Measurements from ENCODE around the gene MEAF6.

MEAF6 gene

DNA sequence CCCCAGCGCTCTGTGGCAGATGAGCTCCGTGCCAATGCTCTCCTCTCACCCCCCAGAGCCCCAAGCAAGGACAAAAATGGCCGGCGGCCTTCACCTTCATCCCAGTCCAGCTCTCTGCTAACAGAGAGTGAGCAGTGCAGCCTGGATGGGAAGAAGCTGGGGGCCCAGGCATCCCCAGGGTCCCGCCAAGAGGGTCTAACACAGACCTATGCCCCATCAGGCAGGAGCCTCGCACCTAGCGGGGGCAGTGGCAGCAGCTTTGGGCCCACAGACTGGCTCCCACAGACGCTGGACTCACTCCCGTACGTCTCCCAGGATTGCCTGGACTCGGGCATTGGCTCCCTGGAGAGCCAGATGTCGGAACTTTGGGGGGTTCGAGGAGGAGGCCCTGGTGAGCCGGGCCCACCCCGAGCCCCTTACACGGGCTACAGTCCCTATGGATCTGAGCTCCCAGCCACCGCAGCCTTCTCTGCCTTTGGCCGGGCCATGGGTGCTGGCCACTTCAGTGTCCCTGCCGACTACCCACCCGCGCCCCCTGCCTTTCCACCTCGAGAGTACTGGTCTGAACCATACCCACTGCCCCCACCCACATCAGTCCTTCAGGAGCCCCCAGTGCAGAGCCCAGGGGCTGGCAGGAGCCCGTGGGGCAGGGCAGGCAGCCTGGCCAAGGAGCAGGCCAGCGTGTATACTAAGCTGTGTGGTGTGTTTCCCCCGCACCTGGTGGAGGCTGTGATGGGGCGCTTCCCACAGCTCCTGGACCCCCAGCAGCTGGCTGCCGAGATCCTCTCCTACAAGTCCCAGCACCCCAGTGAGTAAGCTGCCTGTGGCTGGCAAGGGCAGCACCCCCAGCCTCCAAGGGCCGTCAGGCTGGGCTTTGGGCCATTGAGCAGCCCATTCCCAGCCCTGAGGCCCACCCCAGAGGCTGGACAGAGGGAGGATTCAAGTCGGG lies 31.5 kb downstream of the MEAF6 start:
- DNase-seq, result no peak

DNA sequence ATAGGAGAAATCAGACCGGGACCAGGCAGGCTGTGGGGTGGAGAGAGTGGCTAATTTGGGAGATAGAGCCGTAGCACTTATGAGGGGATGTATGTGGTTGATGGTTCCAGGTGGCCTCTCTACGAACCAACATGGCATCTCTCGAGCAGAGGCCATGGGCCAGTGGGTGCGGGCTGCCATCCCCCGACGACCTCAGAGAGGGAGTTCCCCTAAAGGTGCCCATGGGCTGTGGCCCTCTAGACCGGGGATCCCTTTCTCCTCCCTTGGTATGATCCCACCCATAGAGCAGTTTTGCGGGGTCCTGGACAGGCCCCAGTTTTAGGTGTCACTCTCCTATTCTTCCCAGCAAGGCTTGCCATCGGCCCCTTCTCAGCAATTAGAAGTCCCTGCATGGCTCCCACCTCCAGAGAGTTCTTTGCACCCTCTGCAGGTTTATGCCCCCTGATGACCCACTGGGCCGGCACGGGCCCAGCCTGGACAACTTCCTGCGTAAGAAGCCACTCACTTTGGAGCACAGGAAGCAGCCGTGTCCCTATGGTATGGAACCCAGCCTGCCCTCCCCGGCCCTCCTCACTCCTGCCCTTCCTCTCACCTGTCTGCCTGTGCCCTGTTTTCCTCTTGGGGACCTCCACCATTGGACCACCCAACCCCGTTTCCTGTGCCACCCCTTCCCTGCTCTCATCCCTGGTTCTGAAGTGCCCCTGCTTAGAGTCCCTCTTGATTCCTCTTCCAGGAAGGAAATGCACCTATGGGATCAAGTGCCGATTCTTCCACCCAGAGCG lies 32.4 kb downstream of the MEAF6 start:
- no peak for DNase-seq

DNA sequence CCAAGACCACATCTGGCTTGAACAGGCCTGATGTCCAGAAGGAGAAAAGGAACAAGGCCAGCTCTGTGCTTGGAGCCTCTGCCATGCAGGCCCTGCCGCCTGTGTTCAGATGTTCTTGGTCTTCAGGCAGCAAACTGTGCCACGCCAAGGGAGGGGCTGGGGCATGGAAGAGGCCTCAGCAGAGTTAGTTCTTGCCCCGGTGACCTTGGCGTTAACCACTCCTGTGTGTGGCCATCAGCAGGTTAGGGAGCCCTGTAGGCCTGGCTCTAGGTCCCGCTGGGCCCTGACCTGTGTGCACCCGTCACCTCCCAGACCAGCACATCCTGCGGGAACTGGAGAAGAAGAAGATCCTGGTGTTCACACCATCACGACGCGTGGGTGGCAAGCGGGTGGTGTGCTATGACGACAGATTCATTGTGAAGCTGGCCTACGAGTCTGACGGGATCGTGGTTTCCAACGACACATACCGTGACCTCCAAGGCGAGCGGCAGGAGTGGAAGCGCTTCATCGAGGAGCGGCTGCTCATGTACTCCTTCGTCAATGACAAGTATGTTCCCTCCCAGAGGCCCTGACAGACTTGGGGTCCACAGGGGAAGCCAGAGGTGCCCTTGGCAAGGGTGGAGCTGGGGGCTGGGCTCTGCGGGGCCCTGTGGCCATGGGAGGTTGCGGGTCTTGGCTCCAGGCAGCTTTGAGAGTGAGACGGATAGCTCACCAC lies 33.1 kb downstream of the MEAF6 start:
- no peak for DNase-seq

DNA sequence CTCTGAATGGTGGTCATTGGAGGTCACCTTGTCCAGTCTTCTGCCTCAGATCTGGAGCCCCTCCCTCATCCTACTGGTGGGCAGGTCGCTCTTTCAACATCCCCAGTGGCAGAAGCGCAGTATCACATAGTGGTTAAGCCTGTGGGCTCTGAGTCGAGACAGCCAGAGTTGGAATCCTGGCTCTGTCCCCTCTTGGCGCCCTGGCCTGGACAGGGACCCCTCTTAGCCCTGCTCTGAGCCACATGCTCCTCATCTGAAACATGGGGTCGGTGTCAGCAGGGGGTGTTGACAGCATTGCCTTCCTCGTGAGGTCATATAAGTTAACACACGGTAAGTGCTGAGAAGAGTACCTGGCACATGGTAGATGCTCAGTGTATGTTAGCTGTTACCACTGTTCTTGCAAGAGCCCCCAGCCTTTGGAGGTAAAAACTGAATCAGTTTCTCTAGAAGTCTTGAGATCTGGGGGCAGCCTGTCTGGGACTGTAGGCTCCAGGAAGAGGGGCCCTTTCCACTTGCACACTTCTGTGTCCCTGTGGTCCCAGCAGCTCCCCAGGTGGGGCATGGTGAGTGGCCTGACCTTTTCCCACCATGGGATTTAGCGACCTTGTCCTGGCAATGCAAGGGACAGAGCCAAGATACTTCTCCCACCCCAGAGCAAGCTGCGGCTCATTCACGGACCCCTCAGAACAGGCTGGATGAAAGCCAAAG lies 33.8 kb downstream of the MEAF6 start:
- DNase-seq, result no peak

DNA sequence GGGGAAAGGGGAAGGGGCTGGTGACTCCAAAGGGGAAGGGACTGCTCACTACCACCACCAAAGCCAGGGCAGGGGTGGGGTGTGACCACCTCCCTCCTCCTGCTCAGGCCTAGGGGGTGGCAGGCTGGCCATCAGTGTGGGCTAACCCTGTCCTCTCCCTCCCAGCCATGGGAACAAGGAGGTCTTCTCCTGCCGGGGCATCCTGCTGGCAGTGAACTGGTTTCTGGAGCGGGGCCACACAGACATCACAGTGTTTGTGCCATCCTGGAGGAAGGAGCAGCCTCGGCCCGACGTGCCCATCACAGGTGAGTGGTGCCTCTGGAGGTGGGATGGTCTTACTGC lies 34.5 kb downstream of the MEAF6 start:
- DNase-seq, result no peak

DNA sequence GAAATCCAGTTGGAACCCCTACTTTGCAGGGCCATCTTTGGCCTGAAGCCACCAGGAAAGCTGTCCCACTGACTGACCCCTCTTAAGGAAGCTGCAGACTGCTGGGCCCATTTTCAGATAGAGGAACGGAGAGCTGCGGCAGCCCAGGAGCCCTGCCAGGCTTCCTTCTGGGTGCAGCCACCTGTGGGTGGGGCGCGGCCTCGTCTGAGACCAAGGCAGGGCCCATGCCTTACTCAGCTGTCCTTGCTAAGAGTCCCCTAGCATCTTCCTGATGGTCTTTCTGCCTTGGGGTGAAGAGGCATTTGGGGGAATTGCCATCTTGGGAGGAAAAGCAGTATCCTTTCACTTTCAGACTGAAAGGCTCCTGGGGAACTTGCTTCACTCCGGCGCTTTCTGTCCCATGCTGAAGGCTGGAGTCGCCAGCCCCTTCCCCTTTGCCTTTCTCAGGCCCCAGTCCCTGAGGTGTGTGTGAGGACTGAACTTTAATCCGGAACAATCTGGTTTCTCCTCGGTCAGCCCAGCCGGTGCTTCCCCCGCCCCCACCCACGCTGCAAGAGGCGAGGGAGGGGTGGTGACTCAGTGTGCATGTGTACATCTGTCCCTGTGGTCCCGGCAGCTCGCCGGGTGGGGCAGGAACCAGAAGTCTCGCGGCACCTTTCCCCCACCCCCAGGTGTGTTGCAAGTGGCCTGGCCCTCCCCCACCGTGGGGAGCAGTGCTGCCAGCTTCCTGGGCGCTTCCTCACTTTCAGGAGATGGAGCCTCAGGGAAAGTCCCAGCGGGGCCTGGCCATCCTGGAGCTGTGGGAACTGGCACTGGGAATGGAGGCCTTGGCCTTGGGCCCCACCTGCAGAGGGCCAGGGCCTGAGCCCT lies 35.1 kb downstream of the MEAF6 start:
- DNase-seq, result peak; percentile 90

DNA sequence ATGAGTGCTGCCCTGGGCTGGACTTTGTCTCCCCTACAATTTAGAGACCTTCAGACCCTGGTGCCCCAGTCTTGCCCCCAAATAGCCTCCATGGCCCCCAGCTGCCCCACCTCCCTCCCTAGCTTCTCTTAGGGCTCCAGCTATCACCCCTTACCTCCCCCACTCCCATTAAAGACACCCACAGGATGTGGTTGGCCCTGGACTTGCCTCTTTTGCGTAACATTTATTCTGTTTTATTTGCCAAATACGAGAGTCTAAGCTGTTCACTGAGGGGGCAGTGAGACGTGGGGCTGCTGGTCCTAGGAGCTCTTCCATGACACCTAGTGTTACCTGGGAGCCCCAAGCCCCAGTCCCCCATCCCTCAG lies 35.7 kb downstream of the MEAF6 start:
- DNase-seq, result peak; percentile 59

DNA sequence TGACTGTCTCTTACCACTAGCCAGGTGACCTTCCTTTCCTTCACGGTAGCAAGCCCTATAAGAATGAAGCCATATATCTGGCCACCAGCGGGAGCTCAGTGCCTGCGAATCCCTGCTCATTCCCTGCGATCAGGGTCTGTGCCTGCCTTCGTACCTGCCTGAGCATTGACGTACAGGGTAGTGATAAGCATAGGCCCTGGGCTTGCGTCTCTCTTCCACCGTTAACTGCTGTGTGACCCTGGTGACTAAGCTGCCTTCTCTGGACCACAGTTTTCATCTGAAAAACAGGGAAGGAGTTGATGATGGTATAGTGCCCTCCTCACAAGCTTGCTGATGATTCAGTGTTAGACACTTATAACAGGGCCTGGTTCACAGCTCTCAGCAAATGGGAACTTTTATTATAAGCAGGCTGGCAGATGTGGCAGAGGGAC lies 36.1 kb downstream of the MEAF6 start:
- no peak for DNase-seq

DNA sequence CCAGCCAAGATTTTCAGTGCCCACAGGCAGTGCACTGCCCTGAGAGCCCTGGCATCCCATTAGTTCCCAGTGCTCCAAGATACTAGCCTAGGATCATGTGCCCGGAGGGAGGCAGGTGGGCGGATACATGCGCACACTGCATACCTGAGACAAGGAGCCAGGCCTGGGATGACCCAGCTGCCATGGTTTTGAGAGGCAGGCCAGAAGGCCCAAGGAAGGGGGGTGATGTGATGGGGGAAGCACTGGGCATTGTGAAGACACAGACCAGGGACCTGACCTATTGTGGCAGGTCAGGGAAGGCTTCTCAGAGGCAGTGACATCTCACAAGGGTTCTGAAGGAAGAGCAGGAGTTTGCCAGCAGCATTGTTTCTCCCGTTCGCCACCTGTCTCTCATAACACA lies 36.6 kb downstream of the MEAF6 start:
- no peak for DNase-seq

DNA sequence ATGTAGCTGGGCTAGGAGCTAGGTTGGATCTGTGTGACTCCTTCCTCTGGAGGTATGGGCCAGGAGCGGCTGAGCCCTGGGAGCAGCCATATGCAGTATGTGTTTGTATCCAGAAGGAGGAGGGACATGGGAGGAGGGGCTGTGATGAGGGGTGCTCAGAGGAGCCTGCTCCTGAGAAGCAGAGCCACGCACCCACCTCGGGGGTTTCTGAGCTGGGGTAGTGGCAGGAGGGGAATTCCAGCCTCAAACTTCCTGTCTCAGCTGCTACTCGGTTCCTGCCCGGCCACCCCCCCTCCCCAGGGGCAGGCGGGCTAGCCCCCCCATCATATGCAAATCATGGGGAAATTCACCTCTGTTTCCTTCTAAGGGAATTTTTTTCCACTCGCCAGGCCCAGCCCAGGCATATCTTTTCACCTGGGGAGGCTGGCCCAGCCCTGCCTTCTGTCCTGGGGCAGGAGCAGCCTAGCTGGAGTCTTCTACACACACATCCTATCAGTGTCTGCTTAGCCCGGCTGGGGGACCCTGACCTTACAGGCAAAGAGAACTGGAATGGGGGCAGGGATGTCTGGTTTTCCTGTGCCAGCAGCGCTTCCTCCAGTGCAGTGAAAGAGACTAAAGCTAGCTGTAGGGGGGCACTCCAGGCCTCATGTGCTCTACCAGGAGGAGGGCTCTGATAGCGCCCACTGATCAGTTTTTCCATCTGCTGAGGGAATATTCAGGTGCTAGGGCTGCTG lies 37.2 kb downstream of the MEAF6 start:
- peak; percentile 90 for DNase-seq

DNA sequence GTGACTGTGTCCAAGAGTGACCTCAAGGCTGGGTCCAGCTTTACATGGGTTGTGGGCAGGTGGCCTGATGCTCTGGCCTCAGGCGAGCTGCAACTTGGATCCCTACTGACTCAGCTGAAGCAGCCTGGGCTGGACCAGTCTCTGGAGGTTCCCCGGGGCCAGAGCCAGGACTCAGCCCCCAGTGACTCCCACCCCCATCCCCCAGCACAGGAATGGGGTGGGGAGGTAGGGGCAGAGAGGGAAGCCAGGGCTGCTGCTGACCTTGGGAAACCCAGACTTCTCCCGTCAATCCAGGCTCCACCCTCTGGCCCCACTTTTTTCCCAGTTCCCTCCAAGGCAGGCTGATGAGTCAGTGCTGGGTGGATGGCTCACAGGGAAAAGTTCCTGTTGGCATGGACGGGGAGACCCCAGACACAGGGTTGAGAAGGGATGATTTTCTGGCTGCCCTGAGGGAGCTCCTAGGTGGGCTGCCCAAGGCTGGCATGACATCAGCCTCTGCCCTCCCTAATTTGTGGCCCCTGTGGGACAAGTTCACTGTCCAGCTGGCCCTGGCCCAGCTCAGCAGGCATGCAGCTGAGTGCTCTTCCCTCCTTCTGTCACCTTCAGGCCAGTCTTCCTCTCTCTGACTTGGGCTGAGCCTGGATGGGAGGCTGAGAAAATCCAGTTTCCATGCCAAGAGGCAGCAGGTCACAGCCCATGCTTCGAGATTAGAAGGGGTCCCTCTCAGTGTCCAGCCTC lies 37.9 kb downstream of the MEAF6 start:
- no peak for DNase-seq

DNA sequence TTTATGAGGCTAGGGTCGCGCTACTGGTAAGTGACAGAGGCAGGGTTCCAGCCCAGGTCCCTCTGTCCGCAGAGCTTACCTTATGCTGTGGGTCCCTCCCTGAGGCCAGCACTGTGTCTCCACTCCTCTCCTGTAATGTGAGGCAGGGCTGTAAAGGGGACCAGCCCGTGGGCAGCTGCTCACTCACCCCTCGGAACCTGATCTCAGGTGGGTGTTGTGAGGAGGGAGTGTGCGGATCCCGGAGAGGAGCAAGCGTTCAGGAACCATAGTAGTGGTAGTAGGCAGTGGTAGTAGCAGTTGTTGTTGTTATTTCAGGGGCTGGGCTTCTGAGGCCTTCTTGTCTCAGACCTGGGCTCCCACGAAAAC lies 38.5 kb downstream of the MEAF6 start:
- DNase-seq, result no peak

DNA sequence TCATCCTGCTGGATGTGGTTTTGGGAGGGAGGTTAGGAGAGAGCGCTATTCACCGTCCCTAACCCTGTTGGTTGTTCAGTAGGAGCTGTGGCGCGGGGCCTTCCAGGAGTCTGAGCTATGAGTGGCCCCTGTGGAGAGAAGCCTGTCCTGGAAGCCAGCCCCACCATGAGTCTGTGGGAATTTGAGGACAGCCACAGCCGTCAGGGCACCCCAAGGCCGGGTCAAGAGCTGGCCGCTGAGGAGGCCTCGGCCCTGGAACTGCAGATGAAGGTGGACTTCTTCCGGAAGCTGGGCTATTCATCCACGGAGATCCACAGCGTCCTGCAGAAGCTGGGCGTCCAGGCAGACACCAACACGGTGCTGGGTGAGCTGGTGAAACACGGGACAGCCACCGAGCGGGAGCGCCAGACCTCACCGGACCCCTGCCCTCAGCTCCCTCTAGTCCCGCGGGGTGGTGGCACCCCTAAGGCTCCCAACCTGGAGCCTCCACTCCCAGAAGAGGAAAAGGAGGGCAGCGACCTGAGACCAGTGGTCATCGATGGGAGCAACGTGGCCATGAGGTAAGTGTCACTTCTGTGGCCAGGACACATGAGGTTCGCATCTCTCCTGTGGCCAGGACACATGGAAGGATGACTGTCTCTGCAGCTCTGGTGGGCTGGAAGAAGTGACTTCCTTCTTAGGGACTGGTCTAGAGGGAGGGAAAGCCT lies 39.0 kb downstream of the MEAF6 start:
- DNase-seq, result no peak

DNA sequence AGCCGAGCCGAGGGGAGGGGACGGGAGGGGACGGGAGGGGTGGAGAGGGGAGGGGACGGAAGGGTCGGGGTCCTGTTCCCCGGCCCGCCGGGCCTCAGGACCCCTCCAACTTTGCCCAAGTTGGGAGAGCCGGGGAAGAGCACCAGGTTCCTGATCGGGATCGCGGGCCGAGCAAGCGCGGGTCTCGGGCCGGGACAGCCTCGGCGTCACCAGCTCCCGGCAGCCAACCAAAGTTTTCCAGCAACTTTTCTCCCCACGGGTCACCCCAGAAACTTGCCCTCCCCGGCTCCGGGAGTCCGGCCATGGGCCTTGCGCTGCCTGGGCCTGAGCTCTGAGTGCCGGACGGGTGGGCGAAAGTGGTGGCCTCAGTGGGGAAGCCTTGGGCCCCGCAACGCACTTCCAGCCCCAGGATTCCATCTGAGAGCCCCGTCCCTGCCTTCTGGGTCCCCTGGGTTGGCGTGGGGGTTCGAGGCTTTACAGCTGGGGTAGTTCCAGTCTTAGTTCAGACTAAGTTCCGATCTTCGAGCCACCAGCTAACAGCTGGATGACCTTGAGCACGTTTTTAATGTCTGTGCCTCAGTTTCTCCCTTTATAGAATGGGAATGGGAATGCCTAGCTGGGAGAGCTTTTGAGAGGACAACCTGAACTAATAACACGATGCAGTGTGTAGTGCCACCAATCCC lies 39.7 kb downstream of the MEAF6 start:
- DNase-seq, result no peak

DNA sequence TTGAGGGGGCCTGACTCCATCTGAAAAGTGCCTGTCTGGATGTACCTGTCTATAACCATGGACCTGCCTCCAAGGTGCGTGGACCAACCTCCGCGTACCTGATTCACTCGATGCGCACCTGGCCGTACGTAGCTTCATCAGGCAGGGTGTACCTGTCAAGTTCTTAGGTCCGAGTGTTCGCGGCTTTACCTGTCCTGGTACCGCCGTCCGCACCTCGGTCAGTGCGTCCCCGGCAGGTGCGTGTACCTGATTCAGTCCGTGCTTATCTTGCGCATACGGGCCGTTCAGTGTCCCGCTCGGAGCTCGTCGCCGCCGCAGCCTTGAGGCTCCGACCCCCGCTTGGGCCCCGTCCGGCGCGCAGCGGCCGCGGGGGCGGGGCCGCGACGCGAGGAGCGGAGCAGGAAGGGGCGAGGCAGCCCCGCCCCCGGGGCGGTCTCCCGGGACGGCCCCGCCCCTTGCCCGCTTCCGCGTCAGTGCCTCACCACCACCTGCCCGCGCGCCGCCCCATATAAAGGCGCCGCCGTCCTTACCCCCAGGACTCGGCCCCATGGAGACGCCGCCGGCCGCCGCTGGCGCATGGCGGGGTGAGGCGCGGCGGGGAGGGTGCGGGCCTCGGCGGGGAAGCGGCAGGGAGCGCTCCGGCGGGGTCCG lies 40.4 kb downstream of the MEAF6 start, which contains the start of gene ZC3H12A:
TSS of gene ZC3H12A (plus strand) at position 535 of the 651 bp plus-strand sequence. CDS start 917 bp downstream, outside the sequence.
- peak; percentile 94 for DNase-seq

DNA sequence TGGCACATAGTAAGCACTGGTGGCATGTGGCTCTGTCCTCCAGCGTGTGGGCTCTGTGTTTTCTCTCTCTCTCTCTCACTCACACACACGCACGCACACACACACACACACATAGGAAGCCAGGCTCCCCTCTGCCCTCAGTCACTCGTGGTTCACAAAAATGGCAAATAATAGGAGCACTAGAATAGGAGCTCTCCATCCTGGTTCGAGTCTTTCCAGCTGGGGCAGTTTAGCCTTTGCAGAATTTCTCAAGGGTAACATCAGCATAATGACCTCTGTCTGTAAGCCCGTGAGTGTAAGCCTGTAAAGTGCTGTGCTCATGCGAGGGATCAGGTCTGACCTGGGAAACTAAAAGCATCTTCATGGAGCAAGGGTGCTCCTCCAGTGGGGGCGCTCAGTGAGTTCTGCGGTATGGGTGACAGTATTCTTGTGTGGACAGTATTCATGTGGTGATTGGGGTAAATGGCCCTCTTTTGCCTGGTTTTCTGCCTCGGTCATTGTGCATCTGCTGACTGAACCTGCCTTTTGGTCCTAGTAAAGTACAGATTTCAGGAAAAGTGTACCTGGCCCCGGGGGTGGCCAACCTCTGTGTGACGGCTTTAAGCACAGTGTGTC lies 41.0 kb downstream of the MEAF6 start:
- DNase-seq, result peak; percentile 49

DNA sequence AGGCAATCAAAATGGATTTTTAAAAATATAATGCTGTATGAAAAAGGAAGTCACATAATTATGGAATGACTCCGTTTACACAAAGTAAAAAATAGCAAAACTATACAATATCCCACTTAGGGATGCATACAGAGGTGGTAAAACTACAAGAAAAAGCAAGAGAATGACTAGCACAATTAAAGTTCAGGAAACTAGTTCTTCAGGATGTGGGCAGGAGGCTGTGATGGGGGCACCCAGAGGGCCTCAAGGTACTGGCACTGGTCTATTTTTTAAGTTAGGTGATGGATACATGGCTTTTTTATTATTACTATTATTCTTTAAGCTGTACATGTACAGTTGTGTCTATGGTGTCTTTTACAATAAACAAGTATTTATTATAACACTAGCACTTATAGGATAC lies 41.6 kb downstream of the MEAF6 start:
- no peak for DNase-seq

DNA sequence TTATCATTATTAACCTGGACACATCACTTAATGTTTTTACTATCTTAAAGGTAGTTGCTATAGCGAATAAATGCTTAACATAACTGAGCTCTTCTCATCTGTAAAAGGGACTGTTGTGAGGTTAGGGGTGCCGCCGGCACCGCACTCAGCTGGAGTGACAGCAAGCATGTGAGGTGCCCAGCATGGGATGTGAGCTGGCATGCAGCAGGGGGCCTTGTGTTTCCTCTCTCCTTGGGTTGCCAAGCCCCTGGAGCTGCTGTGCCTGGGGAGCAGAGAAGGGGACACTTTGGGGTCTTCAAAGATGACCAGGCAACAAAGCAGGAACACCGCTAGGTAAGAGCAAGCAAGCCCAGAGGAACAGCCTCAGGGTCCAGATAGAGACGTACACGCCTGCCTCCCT lies 42.3 kb downstream of the MEAF6 start:
- no peak for DNase-seq

Measured in CD4-positive, alpha-beta T cell treated with Interferon gamma for 1 hour (primary cell).